ENCODE measurements around the gene CFAP46.

Gene CFAP46

GRCh38 chr10:132910901-132911785, 31.2 kb downstream of the CFAP46 start:
- Histone ChIP-seq H3K9me3 (ENCODE audit: control insufficient read depth, insufficient read depth, low read length) (no peaks in the 10 kb centered on the region), H3K4me1 (ENCODE audit: control insufficient read depth, insufficient read depth, low read length) (peaks cover 4% of the 10 kb centered on the region), H3K4me3 (ENCODE audit: low read depth, low read length) (no peak overlapping the region), H3K36me3 (ENCODE audit: control insufficient read depth, insufficient read depth, low read length) (no peaks in the 10 kb centered on the region), H3K27me3 (ENCODE audit: control insufficient read depth, insufficient read depth, low read length) (no peaks in the 10 kb centered on the region), H3K9ac (ENCODE audit: low read depth, low read length) (no peak overlapping the region)

DNA sequence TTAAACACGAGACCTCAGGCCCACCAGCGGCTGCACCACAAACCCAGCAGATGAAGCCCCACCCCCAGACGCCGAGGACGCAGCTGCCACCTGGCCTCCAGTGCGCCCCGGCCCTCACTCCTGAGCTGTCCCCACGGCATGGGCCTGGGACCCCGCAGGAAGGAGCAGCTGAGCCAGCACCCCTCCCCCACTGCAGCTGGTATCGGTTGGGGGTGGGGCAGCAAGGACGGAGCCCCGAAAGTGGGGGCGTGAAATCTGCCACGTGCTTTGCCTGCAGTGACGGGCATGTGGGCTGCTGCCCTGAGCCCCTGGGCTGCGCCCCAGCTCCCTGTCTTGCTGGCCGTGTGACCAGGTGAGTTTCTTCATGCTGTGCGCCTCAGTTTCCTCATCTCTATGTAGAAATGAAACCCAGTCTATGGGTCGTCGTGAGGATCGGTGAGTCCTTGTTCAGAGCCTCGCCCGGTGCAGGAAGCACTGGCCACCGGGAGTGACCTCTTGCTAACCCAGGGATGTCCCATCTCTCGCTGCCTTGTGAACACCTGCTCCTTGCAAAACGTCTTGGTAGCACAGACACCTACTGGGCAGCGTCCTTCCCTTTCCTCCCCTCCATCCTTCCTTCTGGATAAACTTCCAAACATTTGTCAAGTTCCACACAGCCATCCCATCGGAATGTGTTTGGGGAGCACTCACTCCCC, 32.0 kb downstream of the CFAP46 start:
- Histone ChIP-seq H3K9me3 (ENCODE audit: control insufficient read depth, insufficient read depth, low read length) (no peaks in the 10 kb centered on the region), H3K4me3 (ENCODE audit: low read depth, low read length) (no peak overlapping the region), H3K27me3 (ENCODE audit: control insufficient read depth, insufficient read depth, low read length) (no peaks in the 10 kb centered on the region), H3K9ac (ENCODE audit: low read depth, low read length) (no peak overlapping the region), H3K4me1 (ENCODE audit: control insufficient read depth, insufficient read depth, low read length) (peaks cover 4% of the 10 kb centered on the region), H3K36me3 (ENCODE audit: control insufficient read depth, insufficient read depth, low read length) (no peaks in the 10 kb centered on the region)

- Histone ChIP-seq H3K9ac (ENCODE audit: low read depth, low read length) (no peak overlapping the region), H3K4me3 (ENCODE audit: low read depth, low read length) (no peak overlapping the region), H3K9me3 (ENCODE audit: control insufficient read depth, insufficient read depth, low read length) (no peaks in the 10 kb centered on the region), H3K4me1 (ENCODE audit: control insufficient read depth, insufficient read depth, low read length) (peaks cover 4% of the 10 kb centered on the region), H3K27me3 (ENCODE audit: control insufficient read depth, insufficient read depth, low read length) (no peaks in the 10 kb centered on the region), H3K36me3 (ENCODE audit: control insufficient read depth, insufficient read depth, low read length) (no peaks in the 10 kb centered on the region)
These were observed 32.8 kb downstream of the CFAP46 start for GRCh38 chr10:132909491-132910071.

DNA sequence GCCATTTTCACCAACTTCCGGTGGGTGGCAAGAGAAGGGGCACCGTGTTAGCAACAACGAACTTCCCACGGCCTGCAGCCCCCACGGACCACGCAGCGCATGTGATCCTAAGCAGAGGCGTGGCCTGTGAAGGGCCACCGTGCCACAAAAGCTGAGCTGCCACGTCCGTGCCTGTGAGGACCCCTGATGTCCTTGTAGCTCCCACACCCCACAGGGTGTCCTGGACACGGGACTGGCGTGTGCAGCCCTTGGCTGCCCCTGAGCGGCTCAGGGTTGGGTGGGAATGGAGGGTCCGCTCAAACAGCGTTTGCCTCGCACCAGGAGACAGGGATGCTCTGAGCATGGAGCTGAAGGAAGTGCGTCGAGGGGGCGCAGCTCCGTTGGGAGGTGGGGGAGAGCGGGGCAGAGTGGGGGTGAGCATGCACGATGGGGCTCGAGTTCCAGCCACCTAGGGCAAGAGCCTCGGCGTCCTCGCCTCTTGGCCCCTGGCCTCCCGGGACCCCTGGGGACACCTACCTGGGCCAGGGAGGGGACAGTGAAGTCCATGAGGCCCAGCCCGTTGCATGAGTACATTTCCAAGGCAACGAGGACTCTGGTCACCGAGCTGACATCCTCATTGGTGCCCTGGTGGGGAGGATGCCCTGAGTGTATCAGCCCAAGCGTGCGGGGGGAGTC, 33.6 kb downstream of the CFAP46 start:
- H3K9ac ChIP-seq (ENCODE audit: low read depth, low read length): no peak overlapping the region
- H3K36me3 ChIP-seq (ENCODE audit: control insufficient read depth, insufficient read depth, low read length): no peaks in the 10 kb centered on the region
- H3K4me1 ChIP-seq (ENCODE audit: control insufficient read depth, insufficient read depth, low read length): peaks cover 4% of the 10 kb centered on the region
- H3K27me3 ChIP-seq (ENCODE audit: control insufficient read depth, insufficient read depth, low read length): no peaks in the 10 kb centered on the region
- H3K9me3 ChIP-seq (ENCODE audit: control insufficient read depth, insufficient read depth, low read length): no peaks in the 10 kb centered on the region
- H3K4me3 ChIP-seq (ENCODE audit: low read depth, low read length): no peak overlapping the region

DNA sequence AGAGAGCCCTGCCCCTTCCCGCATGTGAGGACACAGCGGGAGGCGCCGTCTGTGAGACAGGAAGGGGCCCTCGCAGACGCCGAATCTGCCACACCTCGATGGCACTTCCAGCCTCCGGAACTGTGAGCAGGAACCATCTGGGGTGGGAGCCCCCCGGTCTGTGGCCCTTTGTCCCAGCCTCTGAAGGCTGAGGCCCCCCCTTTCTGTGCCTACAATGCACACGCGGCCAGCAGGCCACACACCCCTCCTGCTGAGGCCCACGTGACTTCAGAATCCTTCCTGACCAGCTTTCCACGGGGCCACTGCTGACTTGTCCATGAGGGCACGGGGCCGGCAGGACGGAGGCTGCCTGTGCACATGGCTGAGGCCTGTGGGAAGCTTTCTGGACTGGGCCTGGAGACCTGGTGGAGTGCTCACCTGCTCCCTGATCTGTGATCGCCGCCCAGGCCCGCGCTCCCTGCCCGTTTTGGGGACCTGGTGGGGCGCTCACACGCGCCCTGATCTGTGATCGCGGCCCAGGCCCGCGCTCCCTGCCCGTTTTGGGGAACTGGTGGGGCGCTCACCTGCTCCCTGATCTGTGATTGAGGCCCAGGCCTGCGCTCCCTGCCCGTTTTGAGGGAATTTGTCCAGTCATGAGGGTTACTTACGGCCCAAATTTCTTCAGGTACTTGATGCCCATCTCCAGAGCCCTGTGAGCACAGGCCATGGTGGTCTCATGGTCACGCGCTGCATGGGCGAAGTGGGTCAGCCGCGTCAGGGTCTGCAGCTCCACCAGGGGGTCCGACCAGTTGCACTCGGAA, 34.3 kb downstream of the CFAP46 start:
- H3K36me3 ChIP-seq (ENCODE audit: control insufficient read depth, insufficient read depth, low read length): no peaks in the 10 kb centered on the region
- no peaks in the 10 kb centered on the region for H3K9me3 ChIP-seq (ENCODE audit: control insufficient read depth, insufficient read depth, low read length)
- no peaks in the 10 kb centered on the region for H3K27me3 ChIP-seq (ENCODE audit: control insufficient read depth, insufficient read depth, low read length)
- no peak overlapping the region for H3K9ac ChIP-seq (ENCODE audit: low read depth, low read length)
- peaks cover 3% of the 10 kb centered on the region for H3K4me1 ChIP-seq (ENCODE audit: control insufficient read depth, insufficient read depth, low read length)
- no peak overlapping the region for H3K4me3 ChIP-seq (ENCODE audit: low read depth, low read length)

GRCh38 chr10:132906836-132907235, 35.5 kb downstream of the CFAP46 start:
- H3K4me3 ChIP-seq (ENCODE audit: low read depth, low read length): no peak overlapping the region
- H3K9ac ChIP-seq (ENCODE audit: low read depth, low read length): no peak overlapping the region
- H3K9me3 ChIP-seq (ENCODE audit: control insufficient read depth, insufficient read depth, low read length): no peaks in the 10 kb centered on the region
- no peaks in the 10 kb centered on the region for H3K27me3 ChIP-seq (ENCODE audit: control insufficient read depth, insufficient read depth, low read length)
- no peaks in the 10 kb centered on the region for H3K4me1 ChIP-seq (ENCODE audit: control insufficient read depth, insufficient read depth, low read length)
- no peaks in the 10 kb centered on the region for H3K36me3 ChIP-seq (ENCODE audit: control insufficient read depth, insufficient read depth, low read length)

DNA sequence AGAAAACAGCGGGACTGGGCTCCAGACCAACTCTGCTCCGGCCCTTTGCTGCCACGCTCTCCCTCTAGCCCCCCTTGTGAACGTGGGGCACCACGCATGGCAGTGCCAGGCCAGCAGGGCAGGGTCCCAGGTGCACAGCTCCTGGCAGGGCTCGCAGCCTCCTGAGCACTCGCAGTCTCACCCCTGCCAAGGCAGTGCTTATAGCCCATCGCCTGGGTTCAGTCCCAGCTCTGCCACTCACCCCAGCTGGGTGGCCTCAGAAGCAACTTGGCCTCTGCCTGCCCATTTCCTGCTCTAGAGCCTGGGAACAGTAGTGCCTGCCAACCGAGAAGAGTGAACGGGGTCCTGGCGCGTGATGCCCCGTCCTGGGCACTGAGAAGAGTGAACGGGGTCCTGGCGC, 36.3 kb downstream of the CFAP46 start:
- no peak overlapping the region for H3K9ac ChIP-seq (ENCODE audit: low read depth, low read length)
- no peaks in the 10 kb centered on the region for H3K4me1 ChIP-seq (ENCODE audit: control insufficient read depth, insufficient read depth, low read length)
- no peak overlapping the region for H3K4me3 ChIP-seq (ENCODE audit: low read depth, low read length)
- no peaks in the 10 kb centered on the region for H3K9me3 ChIP-seq (ENCODE audit: control insufficient read depth, insufficient read depth, low read length)
- no peaks in the 10 kb centered on the region for H3K27me3 ChIP-seq (ENCODE audit: control insufficient read depth, insufficient read depth, low read length)
- H3K36me3 ChIP-seq (ENCODE audit: control insufficient read depth, insufficient read depth, low read length): no peaks in the 10 kb centered on the region

DNA sequence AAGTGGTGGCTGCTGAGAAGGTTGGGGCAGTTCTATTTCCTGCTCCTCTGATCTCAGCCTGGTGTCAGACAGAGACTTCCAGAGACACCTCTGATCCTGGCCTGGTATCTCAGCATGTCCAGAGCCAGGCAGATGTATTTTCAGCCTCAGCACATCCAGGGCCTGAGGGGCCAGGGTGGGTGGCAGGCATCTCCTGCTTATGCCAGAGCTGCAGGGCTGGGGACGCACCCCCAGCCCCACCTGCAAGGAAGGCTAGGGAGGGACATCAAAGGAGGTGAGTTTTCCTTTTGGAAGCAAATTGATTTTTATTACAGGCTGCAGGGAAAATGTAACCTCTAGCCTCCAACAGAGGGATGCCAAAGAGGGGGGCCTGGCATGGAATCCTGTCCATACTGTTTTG, 36.7 kb downstream of the CFAP46 start:
- H3K4me3 ChIP-seq (ENCODE audit: low read depth, low read length): no peak overlapping the region
- no peaks in the 10 kb centered on the region for H3K27me3 ChIP-seq (ENCODE audit: control insufficient read depth, insufficient read depth, low read length)
- H3K9me3 ChIP-seq (ENCODE audit: control insufficient read depth, insufficient read depth, low read length): no peaks in the 10 kb centered on the region
- no peak overlapping the region for H3K9ac ChIP-seq (ENCODE audit: low read depth, low read length)
- no peaks in the 10 kb centered on the region for H3K36me3 ChIP-seq (ENCODE audit: control insufficient read depth, insufficient read depth, low read length)
- no peaks in the 10 kb centered on the region for H3K4me1 ChIP-seq (ENCODE audit: control insufficient read depth, insufficient read depth, low read length)

DNA sequence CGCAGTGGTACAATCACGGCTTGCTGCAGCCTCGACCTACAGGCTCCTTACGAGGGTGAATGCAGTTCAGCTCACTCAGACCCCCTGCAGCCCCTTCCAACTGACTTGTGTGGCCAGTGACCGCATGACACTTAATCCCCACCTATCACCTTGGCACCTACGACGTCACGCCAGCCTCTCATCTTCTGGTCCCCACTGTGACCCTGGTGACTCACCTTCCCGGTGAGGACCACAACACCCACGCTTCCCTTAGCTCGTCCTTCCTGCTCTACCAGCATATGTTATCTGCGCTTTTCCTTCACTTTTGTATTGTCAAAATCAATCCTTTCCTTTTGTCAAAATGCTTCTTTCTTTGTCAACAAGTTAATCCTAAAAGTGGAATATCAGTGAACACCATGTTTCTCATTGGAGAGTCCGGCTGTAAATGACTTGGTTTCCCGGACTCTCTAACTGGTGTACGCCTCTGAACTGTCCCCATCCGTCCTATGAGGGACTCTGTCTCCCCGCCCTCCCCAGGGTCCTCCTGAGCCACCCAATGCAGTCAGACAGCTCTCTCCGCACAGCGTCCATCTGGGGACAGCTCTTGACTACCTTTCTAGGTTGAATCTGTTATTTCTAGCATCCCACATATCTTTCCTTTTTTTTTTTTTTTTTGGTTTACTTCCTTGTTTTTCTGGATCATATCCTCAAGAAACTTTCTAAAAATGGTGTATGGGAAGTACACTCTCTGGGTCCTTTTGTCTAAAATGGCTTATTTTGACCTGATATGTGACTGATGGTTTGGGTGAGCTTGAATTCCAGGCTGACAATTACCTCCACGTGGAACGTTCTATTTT, 37.3 kb downstream of the CFAP46 start:
- H3K4me1 ChIP-seq (ENCODE audit: control insufficient read depth, insufficient read depth, low read length): no peaks in the 10 kb centered on the region
- H3K9ac ChIP-seq (ENCODE audit: low read depth, low read length): no peak overlapping the region
- no peaks in the 10 kb centered on the region for H3K36me3 ChIP-seq (ENCODE audit: control insufficient read depth, insufficient read depth, low read length)
- no peaks in the 10 kb centered on the region for H3K9me3 ChIP-seq (ENCODE audit: control insufficient read depth, insufficient read depth, low read length)
- no peaks in the 10 kb centered on the region for H3K27me3 ChIP-seq (ENCODE audit: control insufficient read depth, insufficient read depth, low read length)
- no peak overlapping the region for H3K4me3 ChIP-seq (ENCODE audit: low read depth, low read length)

DNA sequence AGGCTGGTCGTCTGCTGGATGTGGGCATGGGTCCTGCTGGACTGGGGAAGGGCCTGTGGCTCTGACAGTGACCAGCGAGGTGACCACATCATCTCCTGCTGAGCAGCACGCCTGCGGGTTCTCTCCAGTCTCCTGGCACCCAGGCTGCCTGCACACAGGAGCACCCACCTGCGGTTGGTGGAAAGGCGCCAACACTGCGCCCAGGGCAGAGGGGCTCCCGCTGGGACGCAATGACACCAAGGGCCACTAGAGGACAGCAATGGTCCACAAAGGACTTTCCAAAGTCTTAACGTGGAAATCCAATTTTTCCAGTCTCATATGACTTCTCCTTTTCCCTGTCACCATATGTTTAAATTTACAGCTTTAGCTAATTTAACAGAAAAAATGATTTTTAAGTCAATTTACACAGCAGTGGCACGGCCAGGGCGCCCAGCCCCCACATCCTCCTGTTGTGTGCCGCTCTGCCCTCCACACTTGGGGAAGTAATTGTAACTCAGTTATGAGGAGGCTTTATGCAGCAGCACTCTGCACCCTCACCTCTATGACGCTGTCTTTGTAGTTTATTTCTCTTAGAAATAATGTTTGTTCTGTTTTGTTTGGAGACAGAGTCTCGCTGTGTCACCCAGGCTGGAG, 38.1 kb downstream of the CFAP46 start:
- H3K36me3 ChIP-seq (ENCODE audit: control insufficient read depth, insufficient read depth, low read length): no peaks in the 10 kb centered on the region
- H3K9ac ChIP-seq (ENCODE audit: low read depth, low read length): no peak overlapping the region
- no peak overlapping the region for H3K4me3 ChIP-seq (ENCODE audit: low read depth, low read length)
- no peaks in the 10 kb centered on the region for H3K4me1 ChIP-seq (ENCODE audit: control insufficient read depth, insufficient read depth, low read length)
- H3K27me3 ChIP-seq (ENCODE audit: control insufficient read depth, insufficient read depth, low read length): no peaks in the 10 kb centered on the region
- H3K9me3 ChIP-seq (ENCODE audit: control insufficient read depth, insufficient read depth, low read length): no peaks in the 10 kb centered on the region

Data from iPS-15b (cell line).